GM18517 (cell line): ENCODE measurements around the gene NBEA.

Source experiments
- ATAC-seq: cut with Tn5 transposase; IDR thresholded peaks from one replicate; pipeline ENCODE4 v1.9.1; 2021; ENCODE audit warnings: mild to moderate bottlenecking, moderate library complexity; ENCODE audit not compliant: unreplicated experiment

The NBEA gene

GRCh38 chr13:35498231-35498630 is 556.2 kb downstream of the NBEA start:
- ATAC-seq = no peak

- ATAC-seq = no peak
Measured at GRCh38 chr13:35499196-35499662, 557.2 kb downstream of the NBEA start.

GRCh38 chr13:35499676-35500075 is 557.6 kb downstream of the NBEA start:
- no peak for ATAC-seq

- ATAC-seq = no peak
Measured at GRCh38 chr13:35500144-35500543, 558.1 kb downstream of the NBEA start.

- ATAC-seq = no peak
Measured at GRCh38 chr13:35501661-35502235, 559.7 kb downstream of the NBEA start.

GRCh38 chr13:35502456-35502855 is 560.4 kb downstream of the NBEA start:
- no peak for ATAC-seq

GRCh38 chr13:35512271-35512920 is 570.3 kb downstream of the NBEA start:
- no peak for ATAC-seq

- no peak for ATAC-seq
Measured at GRCh38 chr13:35514061-35514477, 572.0 kb downstream of the NBEA start.

- ATAC-seq = no peak
Measured at GRCh38 chr13:35514801-35515502, 572.9 kb downstream of the NBEA start.

- ATAC-seq = no peak
Measured at GRCh38 chr13:35518337-35518946, 576.4 kb downstream of the NBEA start.

- no peak for ATAC-seq
Measured at GRCh38 chr13:35524171-35524570, 582.1 kb downstream of the NBEA start.

- ATAC-seq = no peak
Measured at GRCh38 chr13:35526577-35526976, 584.5 kb downstream of the NBEA start.

GRCh38 chr13:35527451-35527850 is 585.4 kb downstream of the NBEA start:
- ATAC-seq = no peak

- ATAC-seq = no peak
Measured at GRCh38 chr13:35530147-35530546, 588.1 kb downstream of the NBEA start.

- ATAC-seq = no peak
Measured at GRCh38 chr13:35530581-35530980, 588.5 kb downstream of the NBEA start.

GRCh38 chr13:35531526-35531925 is 589.5 kb downstream of the NBEA start:
- no peak for ATAC-seq

GRCh38 chr13:35534343-35534742 is 592.3 kb downstream of the NBEA start:
- ATAC-seq = no peak

- no peak for ATAC-seq
Measured at GRCh38 chr13:35548790-35549189, 606.7 kb downstream of the NBEA start.

GRCh38 chr13:35549481-35549880 is 607.4 kb downstream of the NBEA start:
- peak; percentile 83 for ATAC-seq

GRCh38 chr13:35552172-35552844 is 610.2 kb downstream of the NBEA start:
- no peak for ATAC-seq

- no peak for ATAC-seq
Measured at GRCh38 chr13:35554972-35555623, 613.0 kb downstream of the NBEA start.
